Endothelial cell of umbilical vein (primary cell): Measurements from ENCODE around the gene CD300LB.

Experiments used
- CTCF ChIP-seq, 2 donors: IDR thresholded peaks; 1 replicate in 1 of 2; 2 replicates in 1 of 2; pipeline ENCODE4 v1.5.1; 2011; ENCODE audit warnings: low read length in 2 of 2, mild to moderate bottlenecking in 2 of 2, moderate library complexity in 2 of 2, control low read depth in 1 of 2, inconsistent platforms in 1 of 2, low read depth in 1 of 2; ENCODE audit not compliant: insufficient read depth in 1 of 2; ENCODE audit errors: extremely low read depth in 1 of 2
- EZH2 ChIP-seq: IDR thresholded peaks from 2 replicates; pipeline ENCODE4 v1.6.1; 2012; ENCODE audit warnings: borderline replicate concordance, low read depth, mild to moderate bottlenecking, moderate library complexity, low read length, inconsistent platforms; ENCODE audit not compliant: severe bottlenecking
- FOS ChIP-seq: IDR thresholded peaks from 2 replicates; pipeline ENCODE4 v1.6.1; 2011; ENCODE audit warnings: mild to moderate bottlenecking, low read length, moderate library complexity, borderline replicate concordance; ENCODE audit not compliant: insufficient read depth
- MAX ChIP-seq: IDR thresholded peaks from 2 replicates; pipeline ENCODE4 v1.6.1; 2011; ENCODE audit not compliant: insufficient read depth, insufficient read length
- MYC ChIP-seq: IDR thresholded peaks from one replicate; pipeline ENCODE4 v1.6.1; 2011; ENCODE audit warnings: mild to moderate bottlenecking, low read depth, low read length
- POLR2A ChIP-seq: IDR thresholded peaks from 2 replicates; pipeline ENCODE4 v1.6.1; 2012; ENCODE audit warnings: low read depth, mild to moderate bottlenecking, control low read depth, low read length
- POLR2AphosphoS5 ChIP-seq: IDR thresholded peaks from 2 replicates; pipeline ENCODE4 v1.6.1; 2012; ENCODE audit warnings: low read depth, mild to moderate bottlenecking, control low read depth, low read length, moderate library complexity; ENCODE audit not compliant: insufficient read depth

GRCh38 chr17:74484066-74484465, 47.2 kb downstream of the CD300LB start:
- TF ChIP-seq CTCF (IDR thresholded peaks at IDR 0.05; ENCODE audit: extremely low read depth in 1 of 2, insufficient read depth in 1 of 2, low read depth in 1 of 2, low read length in 2 of 2) (no peak), POLR2AphosphoS5 (no peak), POLR2A (no peak), FOS (no peak), EZH2 (no peak), MAX (no peak), MYC (no peak)
